Activated naive CD8-positive, alpha-beta T cell treated with anti-CD3 and anti-CD28 coated beads, Interleukin-2, amount 10 ng/mL, durations not matched to agents 7 days and 5 days (primary cell): ENCODE data around the gene ABCD1. TPM values are rescaled to one million over a fixed set of nuclear protein-coding genes. Genes with fewer than 3 reads are reported as not detected.

Experiments used
- ATAC-seq: fragments of 150-1000 bp; cut with Tn5 transposase; one replicate; pipeline ENCODE4 v1.10.0; 2021; ENCODE audit warnings: low read depth, moderate library complexity
- POLR2A ChIA-PET: fragments of 350-600 bp; sonication (Branson Sonifier 250); formaldehyde crosslinking; loops from one replicate; lab custom pipeline; 2021; ENCODE audit warnings: antibody characterized with exemption; lab: Charles Lee
- DNase-seq: peaks from one replicate; pipeline ENCODE4 v3.0.0; 2021
- H3K27ac Mint-ChIP-seq: one replicate; pipeline ENCODE4 v1.8.0; 2022; ENCODE audit warnings: mild to moderate bottlenecking, mixed read lengths
- H3K27me3 Mint-ChIP-seq: one replicate; pipeline ENCODE4 v1.8.0; 2022; ENCODE audit warnings: mild to moderate bottlenecking, moderate library complexity, mixed read lengths
- H3K36me3 Mint-ChIP-seq: one replicate; pipeline ENCODE4 v1.8.0; 2021; ENCODE audit warnings: mild to moderate bottlenecking, mixed read lengths
- H3K4me1 Mint-ChIP-seq: one replicate; pipeline ENCODE4 v1.8.0; 2021; ENCODE audit warnings: mixed read lengths
- H3K4me3 Mint-ChIP-seq: one replicate; pipeline ENCODE4 v1.8.0; 2022; ENCODE audit warnings: mild to moderate bottlenecking, moderate library complexity, mixed read lengths
- H3K9me3 Mint-ChIP-seq: one replicate; pipeline ENCODE4 v1.8.0; 2021; ENCODE audit warnings: mixed read lengths
- total RNA-seq, 2 experiments: library from RNA; stranded (reverse); gene quantifications; one replicate each; pipeline ENCODE4 v1.2.3, GENCODE V29; 2021

Gene ABCD1
- total RNA-seq, 2 experiments from 2014 or later, result 15.9 to 16.4 TPM

GRCh38 chrX:153709726-153710674, 14.7 kb upstream of the ABCD1 start:
- no peak overlapping the region for H3K27ac Mint-ChIP-seq
- no peaks in the 10 kb centered on the region for H3K27me3 Mint-ChIP-seq
- no peak overlapping the region for H3K4me3 Mint-ChIP-seq
- ATAC-seq (no peak), DNase-seq (no peak)
- H3K4me1 Mint-ChIP-seq, result peaks cover 3% of the 10 kb centered on the region
- no peaks in the 10 kb centered on the region for H3K9me3 Mint-ChIP-seq
- POLR2A ChIA-PET, result no interaction called here
- H3K36me3 Mint-ChIP-seq, result peaks cover 7% of the 10 kb centered on the region

DNA sequence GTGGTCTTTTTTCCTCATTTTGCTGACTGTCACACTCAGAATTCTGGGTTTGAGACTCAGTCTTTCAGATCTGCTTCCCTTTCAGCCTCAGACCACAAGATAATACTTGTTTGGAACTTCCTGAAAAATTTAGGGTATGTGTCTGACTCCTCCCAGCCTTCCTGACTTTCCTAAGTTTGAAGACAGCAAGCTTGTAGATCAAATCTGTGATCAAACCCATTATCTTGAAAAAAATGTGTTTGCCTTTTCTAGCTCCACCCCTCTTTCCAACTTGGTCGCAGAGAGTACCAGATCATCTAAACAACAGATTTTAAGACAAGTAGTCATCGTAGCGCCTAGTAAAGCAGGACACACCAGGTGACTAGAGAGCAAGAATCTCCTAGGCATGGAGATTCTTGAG, 10.4 kb upstream of the ABCD1 start:
- peaks cover 6% of the 10 kb centered on the region for H3K4me1 Mint-ChIP-seq
- no peak overlapping the region for H3K27ac Mint-ChIP-seq
- DNase-seq (no peak), ATAC-seq (no peak)
- POLR2A ChIA-PET, result interaction anchor here (0.7 kb wide), 1 partner anchor 10 kb away, joined by 3 read pairs; the partner anchor contains the start of gene BCAP31
- peaks cover 11% of the 10 kb centered on the region for H3K36me3 Mint-ChIP-seq
- no peaks in the 10 kb centered on the region for H3K27me3 Mint-ChIP-seq
- no peak overlapping the region for H3K4me3 Mint-ChIP-seq
- H3K9me3 Mint-ChIP-seq, result no peaks in the 10 kb centered on the region

DNA sequence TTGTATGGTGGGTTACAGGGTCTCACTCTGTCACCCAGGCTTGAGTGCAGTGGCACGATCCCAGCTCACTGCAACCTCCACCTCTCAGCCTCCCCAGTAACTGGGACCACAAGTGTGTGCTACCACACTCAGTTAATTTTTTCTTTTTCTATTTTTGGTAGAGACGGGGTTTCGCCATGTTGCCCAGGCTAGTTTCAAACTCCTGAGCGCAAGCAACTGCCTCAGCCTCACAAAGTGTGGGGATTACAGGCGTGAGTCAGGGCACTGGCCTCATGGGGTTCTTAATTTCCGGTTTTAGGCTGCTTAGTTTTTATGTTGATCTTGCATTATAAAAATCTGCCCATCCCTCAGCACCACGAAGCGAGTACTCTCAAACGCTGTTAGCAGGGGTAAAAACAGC, 7.2 kb upstream of the ABCD1 start:
- Mint-ChIP-seq H3K27me3 (no peaks in the 10 kb centered on the region), H3K27ac (no peak overlapping the region), H3K9me3 (no peaks in the 10 kb centered on the region), H3K4me3 (no peak overlapping the region), H3K36me3 (peaks cover 13% of the 10 kb centered on the region), H3K4me1 (peaks cover 8% of the 10 kb centered on the region)
- DNase-seq, result no peak
- POLR2A ChIA-PET, result no interaction called here
- no peak for ATAC-seq

DNA sequence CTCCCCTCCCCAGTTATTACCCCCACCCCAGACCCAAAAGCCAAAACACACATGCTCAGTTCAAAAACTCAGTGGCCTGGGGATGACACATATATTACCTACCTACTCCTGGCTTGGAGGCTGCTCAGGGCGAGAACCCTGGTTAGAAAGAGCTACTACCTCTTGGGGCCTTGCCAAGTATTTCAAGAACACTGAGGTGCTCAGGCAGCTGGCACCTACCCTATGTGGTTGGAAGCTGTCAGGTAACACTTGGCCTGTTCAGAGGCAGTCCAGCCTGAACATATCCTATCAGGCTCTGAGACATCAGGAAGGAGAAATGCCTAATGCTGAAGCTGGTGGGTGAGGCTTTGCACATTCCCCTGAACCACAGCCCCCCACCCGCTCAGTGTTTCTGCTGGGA, 5.4 kb upstream of the ABCD1 start:
- Mint-ChIP-seq H3K9me3 (no peaks in the 10 kb centered on the region), H3K27me3 (no peaks in the 10 kb centered on the region), H3K4me1 (peaks cover 10% of the 10 kb centered on the region), H3K27ac (no peak overlapping the region), H3K36me3 (peaks cover 10% of the 10 kb centered on the region), H3K4me3 (no peak overlapping the region)
- no peak for ATAC-seq
- POLR2A ChIA-PET, result no interaction called here
- DNase-seq, result no peak

DNA sequence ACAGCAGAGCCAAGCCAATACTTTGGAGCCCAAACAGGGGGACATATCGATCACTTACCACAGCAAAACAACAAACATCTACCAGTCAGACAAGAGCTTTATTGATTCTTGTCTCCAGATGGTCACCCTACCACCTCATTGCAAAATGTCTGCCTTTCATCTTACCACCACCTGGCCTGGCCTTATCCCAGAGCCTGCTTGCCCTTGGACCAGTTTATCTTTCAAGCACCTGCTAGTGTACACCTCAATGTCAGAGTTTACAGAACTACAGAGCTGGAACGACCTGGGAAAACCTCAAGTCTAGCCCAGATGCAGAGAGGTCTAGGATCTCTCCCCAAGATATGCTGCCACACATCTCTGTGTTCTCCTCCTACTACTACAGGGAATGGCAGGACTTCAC, 5.0 kb upstream of the ABCD1 start:
- H3K4me3 Mint-ChIP-seq, result no peak overlapping the region
- no peak overlapping the region for H3K27ac Mint-ChIP-seq
- H3K36me3 Mint-ChIP-seq, result peaks cover 10% of the 10 kb centered on the region
- peaks cover 10% of the 10 kb centered on the region for H3K4me1 Mint-ChIP-seq
- no peaks in the 10 kb centered on the region for H3K9me3 Mint-ChIP-seq
- POLR2A ChIA-PET, result no interaction called here
- ATAC-seq (no peak), DNase-seq (no peak)
- no peaks in the 10 kb centered on the region for H3K27me3 Mint-ChIP-seq

- Mint-ChIP-seq H3K9me3 (no peaks in the 10 kb centered on the region), H3K27ac (peak overlapping the region; percentile 85), H3K4me1 (peaks cover 15% of the 10 kb centered on the region), H3K4me3 (peak overlapping the region; percentile 88), H3K36me3 (peaks cover 12% of the 10 kb centered on the region), H3K27me3 (no peaks in the 10 kb centered on the region)
- POLR2A ChIA-PET, result no interaction called here
- DNase-seq (no peak), ATAC-seq (no peak)
These were observed 1.8 kb upstream of the ABCD1 start for GRCh38 chrX:153722704-153723350.

DNA sequence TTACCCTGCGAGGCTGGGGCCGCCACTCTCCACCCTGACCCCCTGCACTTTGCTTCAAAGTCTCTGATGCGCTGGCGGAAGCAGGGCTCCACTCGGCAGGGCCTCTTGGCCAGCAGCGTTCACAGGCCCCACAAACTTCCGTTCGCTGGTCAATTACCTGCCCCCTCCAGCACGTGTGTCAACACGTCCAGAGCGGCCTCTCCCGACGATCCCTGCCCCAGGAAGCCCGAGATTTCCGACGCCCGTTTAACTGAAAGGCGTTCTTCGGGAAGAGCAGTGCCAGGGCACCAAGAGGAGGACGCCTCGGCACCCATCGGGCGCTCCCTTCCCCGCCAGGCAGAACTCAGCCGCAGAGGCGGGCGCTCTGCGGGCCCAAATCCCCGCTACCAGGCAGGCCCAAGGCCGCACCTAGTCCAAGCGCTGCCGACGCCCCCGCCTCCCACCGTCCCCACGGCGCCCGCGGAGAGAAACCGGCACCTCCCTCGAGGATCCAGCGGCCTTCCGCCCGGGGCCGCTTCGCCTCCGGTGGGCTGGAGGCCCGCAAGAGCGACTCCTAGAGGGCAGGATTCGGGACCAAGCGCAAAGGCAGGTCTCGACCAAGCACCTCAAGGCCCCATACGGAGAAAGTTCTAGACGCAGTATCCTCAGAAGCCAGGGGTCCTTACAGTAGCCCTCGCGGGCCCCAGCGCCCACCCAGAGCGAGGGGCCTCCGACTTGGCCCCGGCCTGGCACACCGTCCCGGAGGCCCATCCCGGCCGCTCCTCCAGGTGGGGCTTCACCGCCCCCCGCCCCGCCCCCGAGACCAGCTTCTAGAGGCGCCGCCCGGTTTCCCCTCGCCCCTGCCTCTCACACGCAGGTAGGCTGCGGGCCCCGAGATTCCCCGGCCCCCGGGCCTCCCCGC, 1.1 kb upstream of the ABCD1 start:
- Mint-ChIP-seq H3K4me1 (peaks cover 16% of the 10 kb centered on the region), H3K4me3 (peak overlapping the region; percentile 88), H3K27me3 (no peaks in the 10 kb centered on the region), H3K9me3 (no peaks in the 10 kb centered on the region), H3K36me3 (peaks cover 12% of the 10 kb centered on the region), H3K27ac (peak overlapping the region; percentile 85)
- ATAC-seq (peak; percentile 25), DNase-seq (peak; percentile 66)
- POLR2A ChIA-PET, result interaction anchor here (1.0 kb wide), 1 partner anchor 9 kb away, joined by 3 read pairs; no protein-coding TSS in a partner anchor

DNA sequence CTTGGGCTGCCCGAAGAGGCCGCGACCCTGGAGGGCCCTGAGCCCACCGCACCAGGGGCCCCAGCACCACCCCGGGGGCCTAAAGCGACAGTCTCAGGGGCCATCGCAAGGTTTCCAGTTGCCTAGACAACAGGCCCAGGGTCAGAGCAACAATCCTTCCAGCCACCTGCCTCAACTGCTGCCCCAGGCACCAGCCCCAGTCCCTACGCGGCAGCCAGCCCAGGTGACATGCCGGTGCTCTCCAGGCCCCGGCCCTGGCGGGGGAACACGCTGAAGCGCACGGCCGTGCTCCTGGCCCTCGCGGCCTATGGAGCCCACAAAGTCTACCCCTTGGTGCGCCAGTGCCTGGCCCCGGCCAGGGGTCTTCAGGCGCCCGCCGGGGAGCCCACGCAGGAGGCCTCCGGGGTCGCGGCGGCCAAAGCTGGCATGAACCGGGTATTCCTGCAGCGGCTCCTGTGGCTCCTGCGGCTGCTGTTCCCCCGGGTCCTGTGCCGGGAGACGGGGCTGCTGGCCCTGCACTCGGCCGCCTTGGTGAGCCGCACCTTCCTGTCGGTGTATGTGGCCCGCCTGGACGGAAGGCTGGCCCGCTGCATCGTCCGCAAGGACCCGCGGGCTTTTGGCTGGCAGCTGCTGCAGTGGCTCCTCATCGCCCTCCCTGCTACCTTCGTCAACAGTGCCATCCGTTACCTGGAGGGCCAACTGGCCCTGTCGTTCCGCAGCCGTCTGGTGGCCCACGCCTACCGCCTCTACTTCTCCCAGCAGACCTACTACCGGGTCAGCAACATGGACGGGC, 579 bp downstream of the ABCD1 start:
- H3K36me3 Mint-ChIP-seq, result peaks cover 9% of the 10 kb centered on the region
- peak; percentile 9 for ATAC-seq
- POLR2A ChIA-PET, result interaction anchor here (1.6 to 2.3 kb wide), 2 partner anchors 10 to 202 kb away, joined by 4 to 7 read pairs; no protein-coding TSS in a partner anchor

GRCh38 chrX:153725832-153726285, 1.2 kb downstream of the ABCD1 start:
- H3K36me3 Mint-ChIP-seq, result peaks cover 12% of the 10 kb centered on the region
- H3K27ac Mint-ChIP-seq, result peak overlapping the region; percentile 78
- ATAC-seq, result no peak
- H3K4me1 Mint-ChIP-seq, result peaks cover 13% of the 10 kb centered on the region
- no peaks in the 10 kb centered on the region for H3K27me3 Mint-ChIP-seq
- H3K9me3 Mint-ChIP-seq, result no peaks in the 10 kb centered on the region
- DNase-seq, result no peak
- POLR2A ChIA-PET, result interaction anchor here (1.6 to 2.5 kb wide), 3 partner anchors 9 to 201 kb away, joined by 4 to 13 read pairs (median 7); no protein-coding TSS in a partner anchor
- H3K4me3 Mint-ChIP-seq, result peak overlapping the region; percentile 76

More for the DNA sequence above, 579 bp downstream of the ABCD1 start:
- Mint-ChIP-seq H3K27ac (peak overlapping the region; percentile 81), H3K9me3 (no peaks in the 10 kb centered on the region), H3K4me3 (peak overlapping the region; percentile 76), H3K27me3 (no peaks in the 10 kb centered on the region), H3K4me1 (peaks cover 11% of the 10 kb centered on the region)
- no peak for DNase-seq

DNA sequence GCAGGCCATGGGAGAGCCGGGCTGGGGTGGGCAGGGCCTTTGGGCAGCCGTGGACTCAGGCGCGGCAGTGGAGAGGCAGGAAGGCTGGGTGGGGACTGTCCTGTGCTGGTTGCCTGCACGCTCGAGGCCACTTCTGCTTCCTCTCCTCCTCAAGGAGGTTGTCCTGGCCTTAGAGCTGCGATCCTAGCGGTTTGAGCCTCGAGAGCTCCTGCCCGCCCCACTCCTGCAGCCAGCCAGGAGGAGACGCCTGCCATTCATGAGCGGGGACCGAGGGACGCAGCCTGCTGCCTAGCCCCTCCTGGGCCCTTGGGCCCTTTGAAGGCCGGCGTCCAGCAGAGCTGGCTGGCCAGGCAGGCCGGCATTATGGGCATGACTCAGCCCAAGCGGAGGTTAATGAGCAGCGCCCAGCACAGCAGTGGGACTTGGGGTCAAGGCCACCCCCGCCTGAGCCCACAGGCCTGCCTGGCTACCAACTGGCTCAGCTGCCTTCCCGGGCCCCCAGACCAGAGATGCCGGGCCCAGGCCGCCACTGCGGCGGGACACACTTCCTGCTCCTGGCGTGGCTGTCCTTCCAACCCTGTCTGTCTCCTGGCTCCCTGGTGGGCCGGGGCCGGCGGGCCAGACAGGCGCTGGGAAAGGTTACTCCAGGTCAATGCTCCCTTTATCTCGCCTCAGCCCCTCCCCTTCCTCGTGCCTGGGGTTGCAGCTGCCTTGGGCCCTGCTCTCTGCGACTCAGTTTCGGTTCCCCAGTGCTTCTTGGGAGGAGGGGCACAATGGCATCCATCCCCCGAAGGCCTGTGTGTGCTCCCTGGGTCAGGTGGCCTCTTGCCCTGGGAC, 1.8 kb downstream of the ABCD1 start:
- DNase-seq (peak; percentile 60), ATAC-seq (peak; percentile 32)
- Mint-ChIP-seq H3K4me3 (peak overlapping the region; percentile 76), H3K27me3 (no peaks in the 10 kb centered on the region), H3K9me3 (no peaks in the 10 kb centered on the region), H3K27ac (peak overlapping the region; percentile 78), H3K4me1 (peaks cover 18% of the 10 kb centered on the region), H3K36me3 (peaks cover 16% of the 10 kb centered on the region)
- POLR2A ChIA-PET, result interaction anchor here (1.0 to 2.5 kb wide), 5 partner anchors 9 to 241 kb away, joined by 3 to 13 read pairs (median 5); no protein-coding TSS in a partner anchor

DNA sequence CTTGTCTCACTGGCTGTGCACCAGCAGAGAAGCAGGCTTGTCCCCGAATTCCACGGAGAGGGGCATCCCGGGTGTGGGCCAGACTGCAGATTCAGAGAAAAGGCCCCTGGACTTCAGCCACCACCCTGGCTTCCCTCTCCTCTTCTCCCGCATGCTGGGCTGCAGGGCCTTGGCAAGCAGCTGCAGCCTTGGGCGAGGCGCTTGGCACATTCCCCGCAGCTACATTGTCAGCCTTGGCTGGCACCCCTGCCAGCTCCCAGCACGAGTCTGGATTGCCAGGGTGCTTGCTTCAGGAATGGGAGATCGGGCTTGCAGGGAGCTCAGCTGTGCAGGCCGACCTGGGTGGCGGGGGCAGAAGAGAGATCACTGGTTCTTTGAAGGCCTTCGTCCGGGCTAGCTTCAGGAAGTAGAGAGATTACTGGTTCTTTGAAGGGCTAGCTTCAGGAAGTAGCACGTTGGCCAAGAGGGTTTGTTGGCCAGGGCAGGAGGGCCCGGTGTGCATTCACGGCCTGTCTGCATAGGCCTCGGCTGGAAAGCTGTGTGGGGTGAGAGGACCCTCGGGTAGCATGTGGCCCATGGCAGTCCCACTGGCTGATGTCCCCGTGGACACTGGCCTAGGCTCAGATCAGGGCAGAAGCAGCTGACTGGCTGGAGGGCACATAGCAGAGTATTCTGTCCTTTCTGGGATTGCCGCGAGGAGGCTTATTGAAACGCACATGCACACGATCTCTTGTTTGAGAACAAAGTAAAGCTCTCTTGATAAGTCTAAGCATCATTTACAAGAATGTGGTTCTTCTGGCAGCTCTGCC, 2.7 kb downstream of the ABCD1 start:
- POLR2A ChIA-PET, result interaction anchor here (0.7 to 2.5 kb wide), 6 partner anchors 8 to 240 kb away, joined by 3 to 13 read pairs (median 4); no protein-coding TSS in a partner anchor
- H3K4me1 Mint-ChIP-seq, result peaks cover 18% of the 10 kb centered on the region
- peaks cover 18% of the 10 kb centered on the region for H3K36me3 Mint-ChIP-seq
- peak overlapping the region; percentile 78 for H3K27ac Mint-ChIP-seq
- peak overlapping the region; percentile 76 for H3K4me3 Mint-ChIP-seq
- no peak for ATAC-seq
- no peak for DNase-seq
- no peaks in the 10 kb centered on the region for H3K27me3 Mint-ChIP-seq
- H3K9me3 Mint-ChIP-seq, result no peaks in the 10 kb centered on the region
